ENCODE data around the gene THRB. TPM values are rescaled to one million over a fixed set of nuclear protein-coding genes. Genes with fewer than 3 reads are reported as not detected.
"Not testable (repeated sequence)": the region's sequence is repeated elsewhere in the genome, so short reads cannot be mapped to it uniquely, and the experiment has no call there.

THRB gene
- total RNA-seq, 1 donor: 0.94 TPM

- Histone ChIP-seq H3K27me3 (ENCODE audit: insufficient read depth, low read length) (no peaks in the 10 kb centered on the region), H3K4me3 (ENCODE audit: low read length) (no peak overlapping the region), H3K9me3 (ENCODE audit: low read depth, low read length) (no peaks in the 10 kb centered on the region), H3K4me1 (ENCODE audit: insufficient read depth, low read length) (no peaks in the 10 kb centered on the region)
These were observed 61.7 kb downstream of the THRB start for GRCh38 chr3:24432989-24433388.

- Histone ChIP-seq H3K4me3 (ENCODE audit: low read length) (no peak overlapping the region), H3K4me1 (ENCODE audit: insufficient read depth, low read length) (no peaks in the 10 kb centered on the region), H3K27me3 (ENCODE audit: insufficient read depth, low read length) (no peaks in the 10 kb centered on the region), H3K9me3 (ENCODE audit: low read depth, low read length) (no peaks in the 10 kb centered on the region)
These were observed 66.2 kb downstream of the THRB start for GRCh38 chr3:24428481-24428880.

GRCh38 chr3:24426896-24427295 lies 67.8 kb downstream of the THRB start:
- Histone ChIP-seq H3K27me3 (ENCODE audit: insufficient read depth, low read length) (no peaks in the 10 kb centered on the region), H3K4me1 (ENCODE audit: insufficient read depth, low read length) (no peaks in the 10 kb centered on the region), H3K9me3 (ENCODE audit: low read depth, low read length) (no peaks in the 10 kb centered on the region), H3K4me3 (ENCODE audit: low read length) (no peak overlapping the region)

DNA sequence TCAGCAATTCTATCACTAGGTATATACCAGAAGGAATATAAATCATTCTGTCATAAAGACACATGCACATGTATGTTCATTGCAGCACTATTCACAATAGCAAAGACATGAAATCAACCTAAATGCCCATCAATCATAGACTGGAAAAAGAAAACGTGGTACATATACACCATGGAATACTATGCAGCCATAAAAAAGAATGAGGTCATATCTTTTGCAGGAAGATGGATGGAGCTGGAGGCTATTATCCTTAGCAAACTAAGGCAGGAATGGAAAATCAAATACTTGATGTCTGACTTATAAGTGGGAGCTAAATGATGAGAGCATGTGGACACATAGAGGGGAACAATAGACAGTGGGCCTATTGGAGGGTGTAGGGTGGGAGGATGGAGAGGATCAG lies 73.8 kb downstream of the THRB start:
- H3K9me3 ChIP-seq (ENCODE audit: low read depth, low read length); H3K4me1 ChIP-seq (ENCODE audit: insufficient read depth, low read length); H3K27me3 ChIP-seq (ENCODE audit: insufficient read depth, low read length); H3K4me3 ChIP-seq (ENCODE audit: low read length): not testable (repeated sequence)

DNA sequence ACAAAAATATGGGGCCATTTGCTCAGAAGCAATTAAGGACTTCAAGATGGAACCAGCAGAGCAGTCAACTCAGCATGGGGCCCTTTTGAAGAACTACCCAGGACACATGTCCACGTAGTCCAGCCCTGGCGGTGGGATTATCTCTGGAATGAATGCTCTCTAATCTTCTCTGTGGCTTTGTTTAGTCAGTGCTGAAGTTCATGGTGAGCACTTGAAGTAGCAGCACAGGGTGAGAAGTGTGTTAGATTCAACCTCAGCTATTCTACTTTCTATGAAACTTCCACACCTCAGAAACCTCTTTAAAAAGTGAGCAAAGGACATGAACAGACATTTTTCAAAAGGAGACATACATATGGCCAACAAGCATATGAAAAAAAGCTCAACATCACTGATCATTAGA lies 74.4 kb downstream of the THRB start:
- Histone ChIP-seq H3K4me3 (ENCODE audit: low read length) (no peak overlapping the region), H3K9me3 (ENCODE audit: low read depth, low read length) (no peaks in the 10 kb centered on the region), H3K27me3 (ENCODE audit: insufficient read depth, low read length) (no peaks in the 10 kb centered on the region)

DNA sequence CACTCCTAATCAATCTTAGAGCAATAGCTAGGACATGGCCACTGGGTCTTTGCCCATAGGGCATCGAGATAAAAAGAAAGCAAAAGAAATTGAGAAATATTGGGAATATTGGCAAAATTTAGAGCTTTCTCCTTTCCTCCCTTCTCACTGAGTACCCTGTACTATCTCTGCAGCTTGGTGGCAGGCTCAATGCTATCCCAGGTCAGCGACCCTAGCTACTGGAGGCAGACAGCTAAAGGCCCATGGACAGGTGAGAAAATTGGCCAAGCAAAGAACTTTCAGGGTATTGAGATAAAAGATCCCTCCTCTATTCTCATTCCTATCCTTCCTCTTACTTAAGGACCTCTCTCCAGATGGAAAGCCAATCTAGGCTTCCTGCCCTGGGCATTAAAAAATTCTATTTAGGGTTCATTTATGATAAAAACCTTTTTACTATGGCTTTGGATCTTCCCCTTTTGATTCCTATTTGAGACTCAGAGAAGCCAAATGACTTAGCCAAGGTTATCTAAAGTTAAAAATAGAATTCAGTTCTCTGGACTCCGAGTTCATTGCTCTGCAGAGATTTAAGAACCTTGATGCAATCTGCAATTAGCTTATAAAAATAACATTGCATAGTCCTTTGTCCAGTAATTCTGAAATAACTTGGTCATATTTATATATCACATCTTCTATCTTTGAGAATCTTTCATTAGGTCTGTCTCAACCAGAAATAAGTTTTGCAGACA lies 75.4 kb downstream of the THRB start:
- H3K9me3 ChIP-seq (ENCODE audit: low read depth, low read length): no peaks in the 10 kb centered on the region
- no peaks in the 10 kb centered on the region for H3K27me3 ChIP-seq (ENCODE audit: insufficient read depth, low read length)
- no peak overlapping the region for H3K4me3 ChIP-seq (ENCODE audit: low read length)
- no peaks in the 10 kb centered on the region for H3K4me1 ChIP-seq (ENCODE audit: insufficient read depth, low read length)

More for the DNA sequence above, 74.4 kb downstream of the THRB start:
- no peaks in the 10 kb centered on the region for H3K4me1 ChIP-seq (ENCODE audit: insufficient read depth, low read length)

- no peaks in the 10 kb centered on the region for H3K9me3 ChIP-seq (ENCODE audit: low read depth, low read length)
- H3K4me1 ChIP-seq (ENCODE audit: insufficient read depth, low read length): no peaks in the 10 kb centered on the region
- H3K4me3 ChIP-seq (ENCODE audit: low read length): no peak overlapping the region
- H3K27me3 ChIP-seq (ENCODE audit: insufficient read depth, low read length): no peaks in the 10 kb centered on the region
These were observed 76.9 kb downstream of the THRB start for GRCh38 chr3:24417730-24418129.

GRCh38 chr3:24416224-24416623 lies 78.4 kb downstream of the THRB start:
- no peaks in the 10 kb centered on the region for H3K27me3 ChIP-seq (ENCODE audit: insufficient read depth, low read length)
- H3K9me3 ChIP-seq (ENCODE audit: low read depth, low read length): no peaks in the 10 kb centered on the region
- no peak overlapping the region for H3K4me3 ChIP-seq (ENCODE audit: low read length)
- no peaks in the 10 kb centered on the region for H3K4me1 ChIP-seq (ENCODE audit: insufficient read depth, low read length)

GRCh38 chr3:24415824-24416223 lies 78.8 kb downstream of the THRB start:
- H3K27me3 ChIP-seq (ENCODE audit: insufficient read depth, low read length): no peaks in the 10 kb centered on the region
- H3K4me1 ChIP-seq (ENCODE audit: insufficient read depth, low read length): no peaks in the 10 kb centered on the region
- no peaks in the 10 kb centered on the region for H3K9me3 ChIP-seq (ENCODE audit: low read depth, low read length)
- no peak overlapping the region for H3K4me3 ChIP-seq (ENCODE audit: low read length)

DNA sequence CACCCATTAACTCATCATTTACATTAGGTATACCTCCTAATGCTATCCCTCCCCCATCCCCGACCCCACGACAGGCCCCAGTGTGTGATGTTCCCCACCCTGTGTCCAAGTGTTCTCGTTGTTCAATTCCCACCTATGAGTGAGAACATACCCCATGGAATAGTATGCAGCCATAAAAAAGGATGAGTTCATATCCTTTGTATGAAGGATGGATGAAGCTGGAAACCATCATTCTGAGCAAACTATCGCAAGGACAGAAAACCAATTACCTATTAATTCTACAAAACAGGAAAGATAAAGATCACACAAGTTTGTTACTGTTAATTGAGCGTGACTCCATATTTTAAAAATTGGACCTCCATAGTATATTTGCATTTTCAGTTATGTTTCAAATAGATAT lies 81.0 kb downstream of the THRB start:
- H3K4me3 ChIP-seq (ENCODE audit: low read length); H3K27me3 ChIP-seq (ENCODE audit: insufficient read depth, low read length); H3K4me1 ChIP-seq (ENCODE audit: insufficient read depth, low read length); H3K9me3 ChIP-seq (ENCODE audit: low read depth, low read length): not testable (repeated sequence)

- Histone ChIP-seq H3K4me1 (ENCODE audit: insufficient read depth, low read length) (no peaks in the 10 kb centered on the region), H3K27me3 (ENCODE audit: insufficient read depth, low read length) (no peaks in the 10 kb centered on the region), H3K4me3 (ENCODE audit: low read length) (no peak overlapping the region), H3K9me3 (ENCODE audit: low read depth, low read length) (no peaks in the 10 kb centered on the region)
These were observed 83.8 kb downstream of the THRB start for GRCh38 chr3:24410860-24411259.

- H3K4me3 ChIP-seq (ENCODE audit: low read length): no peak overlapping the region
- H3K27me3 ChIP-seq (ENCODE audit: insufficient read depth, low read length): no peaks in the 10 kb centered on the region
- H3K9me3 ChIP-seq (ENCODE audit: low read depth, low read length): no peaks in the 10 kb centered on the region
- no peaks in the 10 kb centered on the region for H3K4me1 ChIP-seq (ENCODE audit: insufficient read depth, low read length)
These were observed 86.5 kb downstream of the THRB start for GRCh38 chr3:24407980-24408680.

DNA sequence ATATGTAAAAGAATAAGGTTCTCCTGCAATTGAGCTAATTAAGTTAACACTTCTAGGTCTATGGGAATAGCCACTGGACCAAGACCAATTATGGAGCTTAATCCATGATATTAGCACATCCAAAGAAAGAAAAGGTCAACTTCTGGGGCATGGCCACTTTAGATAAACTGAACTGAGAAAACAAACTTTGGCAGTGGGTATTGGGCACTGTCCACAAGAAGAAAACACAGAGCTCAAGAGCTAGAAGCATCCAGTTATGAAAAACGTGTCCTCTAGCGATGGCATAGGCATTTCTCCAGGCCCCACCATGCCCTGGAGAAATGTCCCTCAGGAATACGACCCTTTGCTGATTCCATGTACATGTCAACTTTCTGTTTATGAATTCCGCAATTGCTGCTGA lies 87.8 kb downstream of the THRB start:
- Histone ChIP-seq H3K4me1 (ENCODE audit: insufficient read depth, low read length) (no peaks in the 10 kb centered on the region), H3K4me3 (ENCODE audit: low read length) (no peak overlapping the region), H3K9me3 (ENCODE audit: low read depth, low read length) (no peaks in the 10 kb centered on the region), H3K27me3 (ENCODE audit: insufficient read depth, low read length) (no peaks in the 10 kb centered on the region)

DNA sequence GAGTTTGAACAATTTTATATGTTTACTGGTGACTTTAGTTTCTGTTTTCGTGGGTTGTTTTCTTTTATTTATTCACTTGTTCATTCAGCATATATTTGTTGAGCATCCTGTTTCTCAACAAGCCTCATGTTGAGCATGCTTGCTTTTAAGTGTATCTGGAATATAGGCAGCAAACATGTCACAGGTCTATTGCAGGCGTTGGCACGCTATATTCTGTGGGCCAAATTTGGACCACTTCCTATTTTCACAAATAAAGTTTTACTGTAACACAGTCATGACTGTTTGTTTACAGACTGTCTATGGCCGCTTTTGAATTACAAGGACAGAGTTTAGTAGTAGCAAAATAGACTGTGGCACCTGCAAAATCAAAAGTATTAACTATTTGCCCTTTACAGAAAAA lies 89.6 kb downstream of the THRB start:
- Histone ChIP-seq H3K4me1 (ENCODE audit: insufficient read depth, low read length) (no peaks in the 10 kb centered on the region), H3K4me3 (ENCODE audit: low read length) (no peak overlapping the region), H3K9me3 (ENCODE audit: low read depth, low read length) (no peaks in the 10 kb centered on the region), H3K27me3 (ENCODE audit: insufficient read depth, low read length) (no peaks in the 10 kb centered on the region)

DNA sequence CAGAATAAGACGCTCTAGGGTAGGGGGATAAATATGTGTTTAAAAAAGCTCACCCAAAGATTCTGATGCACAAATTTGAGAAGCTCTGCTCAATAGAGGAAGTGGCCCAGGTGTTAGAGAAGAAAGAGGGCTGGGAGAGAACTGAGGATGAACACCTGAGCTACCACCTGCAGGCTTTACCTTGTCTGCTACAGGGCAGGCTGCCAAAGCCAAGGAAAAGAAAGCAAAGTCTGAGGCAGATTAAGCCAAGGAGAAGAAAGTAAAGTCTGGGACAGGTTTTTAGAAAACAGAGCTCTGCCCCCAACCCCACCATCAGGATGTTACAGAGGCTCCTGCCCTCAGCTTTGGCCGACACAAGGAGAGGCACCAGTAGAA lies 92.9 kb downstream of the THRB start:
- Histone ChIP-seq H3K4me1 (ENCODE audit: insufficient read depth, low read length) (no peaks in the 10 kb centered on the region), H3K9me3 (ENCODE audit: low read depth, low read length) (no peaks in the 10 kb centered on the region), H3K27me3 (ENCODE audit: insufficient read depth, low read length) (no peaks in the 10 kb centered on the region), H3K4me3 (ENCODE audit: low read length) (no peak overlapping the region)
